Osteoblast (primary cell): ENCODE measurements around the gene SYT8. TPM values are rescaled to one million over a fixed set of nuclear protein-coding genes. Genes with fewer than 3 reads are reported as not detected.

Experiments
- DNase-seq: peaks from one replicate; pipeline ENCODE4 v3.0.0; 2011; ENCODE audit warnings: low spot score, mixed read lengths; ENCODE audit not compliant: insufficient read length; ENCODE audit errors: missing footprints
- H2AFZ ChIP-seq: 2 replicates; pipeline ENCODE4 v1.6.0; 2011; ENCODE audit warnings: mild to moderate bottlenecking, low read length
- H3K27ac ChIP-seq: 2 replicates; pipeline ENCODE4 v1.5.1; 2011; ENCODE audit warnings: mild to moderate bottlenecking, low read depth, low read length, moderate library complexity
- H3K27me3 ChIP-seq: 2 replicates; pipeline ENCODE4 v1.6.0; 2012; ENCODE audit warnings: mild to moderate bottlenecking, control low read depth, inconsistent platforms, low read length, moderate library complexity; ENCODE audit not compliant: insufficient read depth
- H3K36me3 ChIP-seq: 2 replicates; pipeline ENCODE4 v1.5.1; 2011; ENCODE audit warnings: mild to moderate bottlenecking, low read length, control low read depth, moderate library complexity; ENCODE audit not compliant: insufficient read depth
- H3K4me1 ChIP-seq: 2 replicates; pipeline ENCODE4 v1.5.1; 2011; ENCODE audit warnings: mild to moderate bottlenecking, low read length, control low read depth, moderate library complexity; ENCODE audit not compliant: insufficient read depth
- H3K4me2 ChIP-seq: 2 replicates; pipeline ENCODE4 v1.6.0; 2011; ENCODE audit warnings: mild to moderate bottlenecking, low read length; ENCODE audit not compliant: insufficient read depth
- H3K4me3 ChIP-seq: fragments of 200-600 bp; sonication (generic); 3 replicates; pipeline ENCODE4 v1.5.1; 2012; ENCODE audit warnings: mild to moderate bottlenecking, low read length, inconsistent platforms; ENCODE audit not compliant: insufficient read depth
- H3K79me2 ChIP-seq: 2 replicates; pipeline ENCODE4 v1.6.0; 2012; ENCODE audit warnings: mild to moderate bottlenecking, low read length, control low read depth, inconsistent platforms; ENCODE audit not compliant: insufficient read depth
- H3K9me3 ChIP-seq: 2 replicates; pipeline ENCODE4 v1.5.1; 2011; ENCODE audit warnings: low read depth, low read length, control low read depth
- H4K20me1 ChIP-seq: 2 replicates; pipeline ENCODE4 v1.6.0; 2012; ENCODE audit warnings: mild to moderate bottlenecking, low read length, control low read depth; ENCODE audit not compliant: insufficient read depth
- CTCF ChIP-seq: IDR thresholded peaks from 2 replicates; pipeline ENCODE4 v1.5.1; 2011; ENCODE audit warnings: mild to moderate bottlenecking, low read depth, low read length, moderate library complexity; ENCODE audit errors: extremely low read depth
- total RNA-seq: library from RNA; depleted of rRNA; stranded (reverse); fragments of >200 nt; gene quantifications from 2 replicates; pipeline ENCODE4 v1.2.3, GENCODE V29; 2012

Gene SYT8
- total RNA-seq, 1 donor: 0.36 TPM

GRCh38 chr11:1832211-1832919 is 2.4 kb upstream of the SYT8 start:
- no peaks in the 10 kb centered on the region for H3K27me3 ChIP-seq
- TF ChIP-seq CTCF: peak; percentile 63

GRCh38 chr11:1832920-1833295 is 1.9 kb upstream of the SYT8 start:
- no peak overlapping the region for H3K4me2 ChIP-seq

More at GRCh38 chr11:1832211-1832919, 2.4 kb upstream of the SYT8 start:
- no peaks in the 10 kb centered on the region for H3K9me3 ChIP-seq
- peak overlapping the region; percentile 23 for H3K4me2 ChIP-seq
- H4K20me1 ChIP-seq: no peaks in the 10 kb centered on the region
- peak overlapping the region; percentile 29 for H2AFZ ChIP-seq
- H3K36me3 ChIP-seq: no peaks in the 10 kb centered on the region
- no peaks in the 10 kb centered on the region for H3K79me2 ChIP-seq
- no peak overlapping the region for H3K27ac ChIP-seq
- H3K4me3 ChIP-seq: no peak overlapping the region
- peaks cover 32% of the 10 kb centered on the region for H3K4me1 ChIP-seq
- peak; percentile 98 for DNase-seq

GRCh38 chr11:1834062-1834610 is 654 bp upstream of the SYT8 start:
- no peaks in the 10 kb centered on the region for H4K20me1 ChIP-seq
- H3K27ac ChIP-seq: no peak overlapping the region
- no peaks in the 10 kb centered on the region for H3K9me3 ChIP-seq
- no peak overlapping the region for H2AFZ ChIP-seq
- H3K4me1 ChIP-seq: peaks cover 15% of the 10 kb centered on the region
- no peak for TF ChIP-seq CTCF
- no peaks in the 10 kb centered on the region for H3K27me3 ChIP-seq
- peak; percentile 80 for DNase-seq
- H3K36me3 ChIP-seq: no peaks in the 10 kb centered on the region
- no peak overlapping the region for H3K4me2 ChIP-seq
- no peak overlapping the region for H3K4me3 ChIP-seq
- no peaks in the 10 kb centered on the region for H3K79me2 ChIP-seq

More at GRCh38 chr11:1832920-1833295, 1.9 kb upstream of the SYT8 start:
- H4K20me1 ChIP-seq: no peaks in the 10 kb centered on the region
- DNase-seq: peak; percentile 81
- H3K79me2 ChIP-seq: no peaks in the 10 kb centered on the region
- no peak for TF ChIP-seq CTCF
- no peaks in the 10 kb centered on the region for H3K36me3 ChIP-seq
- no peak overlapping the region for H3K4me3 ChIP-seq
- H3K27me3 ChIP-seq: no peaks in the 10 kb centered on the region
- peaks cover 27% of the 10 kb centered on the region for H3K4me1 ChIP-seq
- no peak overlapping the region for H3K27ac ChIP-seq
- no peaks in the 10 kb centered on the region for H3K9me3 ChIP-seq
- no peak overlapping the region for H2AFZ ChIP-seq

GRCh38 chr11:1835671-1836010 is 851 bp downstream of the SYT8 start:
- no peak for TF ChIP-seq CTCF
- H3K27ac ChIP-seq: no peak overlapping the region
- peaks cover 2% of the 10 kb centered on the region for H3K4me1 ChIP-seq
- H3K79me2 ChIP-seq: no peaks in the 10 kb centered on the region
- H3K4me2 ChIP-seq: no peak overlapping the region
- DNase-seq: peak; percentile 77
- no peak overlapping the region for H3K4me3 ChIP-seq
- no peaks in the 10 kb centered on the region for H3K27me3 ChIP-seq
- H2AFZ ChIP-seq: no peak overlapping the region
- no peaks in the 10 kb centered on the region for H3K9me3 ChIP-seq
- H4K20me1 ChIP-seq: no peaks in the 10 kb centered on the region
- no peaks in the 10 kb centered on the region for H3K36me3 ChIP-seq
